ENCODE measurements around the gene FBN2.

DNA sequence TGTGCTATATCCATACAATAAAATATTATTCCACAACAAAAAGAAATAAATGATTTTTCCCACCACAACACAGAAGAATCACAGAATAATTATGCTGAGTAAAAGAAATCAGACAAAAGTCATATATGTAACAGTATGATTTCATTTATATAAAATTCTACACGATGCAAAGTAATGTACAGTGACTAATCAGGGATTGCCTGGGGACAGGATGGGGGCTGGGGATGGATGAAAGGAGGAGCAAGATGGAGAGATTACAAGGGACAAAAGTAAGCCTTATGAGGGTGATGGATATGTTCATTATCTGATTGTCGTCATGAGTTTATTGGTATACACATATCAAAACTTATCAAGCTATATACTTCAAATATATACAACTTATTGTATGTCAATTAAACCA, 154.0 kb downstream of the FBN2 start:
- TF ChIP-seq, protein P1, sequence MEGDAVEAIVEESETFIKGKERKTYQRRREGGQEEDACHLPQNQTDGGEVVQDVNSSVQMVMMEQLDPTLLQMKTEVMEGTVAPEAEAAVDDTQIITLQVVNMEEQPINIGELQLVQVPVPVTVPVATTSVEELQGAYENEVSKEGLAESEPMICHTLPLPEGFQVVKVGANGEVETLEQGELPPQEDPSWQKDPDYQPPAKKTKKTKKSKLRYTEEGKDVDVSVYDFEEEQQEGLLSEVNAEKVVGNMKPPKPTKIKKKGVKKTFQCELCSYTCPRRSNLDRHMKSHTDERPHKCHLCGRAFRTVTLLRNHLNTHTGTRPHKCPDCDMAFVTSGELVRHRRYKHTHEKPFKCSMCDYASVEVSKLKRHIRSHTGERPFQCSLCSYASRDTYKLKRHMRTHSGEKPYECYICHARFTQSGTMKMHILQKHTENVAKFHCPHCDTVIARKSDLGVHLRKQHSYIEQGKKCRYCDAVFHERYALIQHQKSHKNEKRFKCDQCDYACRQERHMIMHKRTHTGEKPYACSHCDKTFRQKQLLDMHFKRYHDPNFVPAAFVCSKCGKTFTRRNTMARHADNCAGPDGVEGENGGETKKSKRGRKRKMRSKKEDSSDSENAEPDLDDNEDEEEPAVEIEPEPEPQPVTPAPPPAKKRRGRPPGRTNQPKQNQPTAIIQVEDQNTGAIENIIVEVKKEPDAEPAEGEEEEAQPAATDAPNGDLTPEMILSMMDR (IDR thresholded peaks at IDR 0.05; ENCODE audit: low read depth, low read length), result no peak
- TF ChIP-seq, protein P2, sequence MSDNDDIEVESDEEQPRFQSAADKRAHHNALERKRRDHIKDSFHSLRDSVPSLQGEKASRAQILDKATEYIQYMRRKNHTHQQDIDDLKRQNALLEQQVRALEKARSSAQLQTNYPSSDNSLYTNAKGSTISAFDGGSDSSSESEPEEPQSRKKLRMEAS (IDR thresholded peaks at IDR 0.05; ENCODE audit: low read depth, low read length), result no peak
